IPS DF 4.7 (cell line): ENCODE data around the gene PTPRN2.

Experiments
- DNase-seq: peaks from one replicate; pipeline ENCODE4 v3.0.0-alpha.2; 2013; ENCODE audit warnings: low spot score; ENCODE audit errors: extremely low read depth

Gene PTPRN2

GRCh38 chr7:157875230-157876179 is 712.1 kb downstream of the PTPRN2 start:
- no peak for DNase-seq

- DNase-seq, result no peak
These were observed 712.8 kb downstream of the PTPRN2 start for GRCh38 chr7:157874870-157875229.

- DNase-seq, result no peak
These were observed 713.3 kb downstream of the PTPRN2 start for GRCh38 chr7:157874208-157874816.

GRCh38 chr7:157873664-157874063 is 714.0 kb downstream of the PTPRN2 start:
- DNase-seq, result no peak

GRCh38 chr7:157873181-157873580 is 714.4 kb downstream of the PTPRN2 start:
- DNase-seq, result no peak

- DNase-seq, result no peak
These were observed 715.2 kb downstream of the PTPRN2 start for GRCh38 chr7:157872447-157872846.

- DNase-seq, result no peak
These were observed 715.9 kb downstream of the PTPRN2 start for GRCh38 chr7:157871681-157872080.

- DNase-seq, result no peak
These were observed 716.9 kb downstream of the PTPRN2 start for GRCh38 chr7:157870644-157871290.

GRCh38 chr7:157869793-157870192 is 717.8 kb downstream of the PTPRN2 start:
- no peak for DNase-seq

GRCh38 chr7:157867685-157868305 is 719.8 kb downstream of the PTPRN2 start:
- DNase-seq, result no peak

GRCh38 chr7:157866336-157866924 is 721.2 kb downstream of the PTPRN2 start:
- no peak for DNase-seq

GRCh38 chr7:157865351-157866165 is 722.1 kb downstream of the PTPRN2 start:
- no peak for DNase-seq

GRCh38 chr7:157864911-157865310 is 722.7 kb downstream of the PTPRN2 start:
- no peak for DNase-seq

GRCh38 chr7:157863906-157864810 is 723.5 kb downstream of the PTPRN2 start:
- no peak for DNase-seq

GRCh38 chr7:157863176-157863575 is 724.4 kb downstream of the PTPRN2 start:
- DNase-seq, result no peak

- no peak for DNase-seq
These were observed 724.9 kb downstream of the PTPRN2 start for GRCh38 chr7:157862731-157863130.

- no peak for DNase-seq
These were observed 726.1 kb downstream of the PTPRN2 start for GRCh38 chr7:157861551-157861950.

GRCh38 chr7:157861031-157861491 is 726.6 kb downstream of the PTPRN2 start:
- DNase-seq, result no peak

GRCh38 chr7:157860406-157860805 is 727.2 kb downstream of the PTPRN2 start:
- no peak for DNase-seq
